NB4 (cell line): ENCODE results near the gene KRT39.

Experiments
- DNase-seq: peaks from one replicate; pipeline ENCODE4 v3.0.0; 2010; ENCODE audit warnings: low read depth
- H3K4me3 ChIP-seq: one replicate; pipeline ENCODE4 v1.5.1; 2011; ENCODE audit warnings: mild to moderate bottlenecking, low read depth, low read length, moderate library complexity
- MYC ChIP-seq: IDR thresholded peaks from 2 replicates; pipeline ENCODE4 v1.6.1; 2011; ENCODE audit warnings: low read depth, low read length
- POLR2A ChIP-seq: IDR thresholded peaks from 2 replicates; pipeline ENCODE4 v1.6.1; 2011; ENCODE audit warnings: mild to moderate bottlenecking; ENCODE audit not compliant: insufficient read length; ENCODE audit errors: extremely low read depth
- TF ChIP-seq, protein P1 (sequence below): IDR thresholded peaks from one replicate; pipeline ENCODE4 v1.5.1; 2012; ENCODE audit warnings: low read depth, low read length
- TF ChIP-seq, protein P2 (sequence below): IDR thresholded peaks from 2 replicates; pipeline ENCODE4 v1.6.1; 2011; ENCODE audit warnings: low read depth, low read length

Gene KRT39

DNA sequence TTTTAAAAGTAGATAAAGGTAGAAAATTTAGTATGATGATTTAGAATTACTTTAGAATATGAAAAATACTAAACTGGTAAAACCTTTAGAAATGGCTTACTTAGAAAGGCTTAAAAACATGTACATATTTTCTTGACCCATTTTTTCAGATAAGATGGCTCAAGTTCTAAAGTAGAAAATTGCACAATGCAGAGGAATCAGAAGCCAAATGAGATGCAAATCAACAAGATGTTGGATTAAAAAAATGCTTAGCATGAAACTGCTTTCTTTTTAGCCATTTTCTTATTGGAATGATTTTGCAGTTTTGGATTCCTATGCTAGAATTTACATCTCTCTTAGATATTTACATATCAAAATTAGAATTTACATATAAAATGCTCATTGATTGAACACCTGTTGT lies 43.7 kb upstream of the KRT39 start:
- no peak overlapping the region for H3K4me3 ChIP-seq
- TF ChIP-seq, protein P1, sequence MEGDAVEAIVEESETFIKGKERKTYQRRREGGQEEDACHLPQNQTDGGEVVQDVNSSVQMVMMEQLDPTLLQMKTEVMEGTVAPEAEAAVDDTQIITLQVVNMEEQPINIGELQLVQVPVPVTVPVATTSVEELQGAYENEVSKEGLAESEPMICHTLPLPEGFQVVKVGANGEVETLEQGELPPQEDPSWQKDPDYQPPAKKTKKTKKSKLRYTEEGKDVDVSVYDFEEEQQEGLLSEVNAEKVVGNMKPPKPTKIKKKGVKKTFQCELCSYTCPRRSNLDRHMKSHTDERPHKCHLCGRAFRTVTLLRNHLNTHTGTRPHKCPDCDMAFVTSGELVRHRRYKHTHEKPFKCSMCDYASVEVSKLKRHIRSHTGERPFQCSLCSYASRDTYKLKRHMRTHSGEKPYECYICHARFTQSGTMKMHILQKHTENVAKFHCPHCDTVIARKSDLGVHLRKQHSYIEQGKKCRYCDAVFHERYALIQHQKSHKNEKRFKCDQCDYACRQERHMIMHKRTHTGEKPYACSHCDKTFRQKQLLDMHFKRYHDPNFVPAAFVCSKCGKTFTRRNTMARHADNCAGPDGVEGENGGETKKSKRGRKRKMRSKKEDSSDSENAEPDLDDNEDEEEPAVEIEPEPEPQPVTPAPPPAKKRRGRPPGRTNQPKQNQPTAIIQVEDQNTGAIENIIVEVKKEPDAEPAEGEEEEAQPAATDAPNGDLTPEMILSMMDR = no peak
- TF ChIP-seq, protein P2, sequence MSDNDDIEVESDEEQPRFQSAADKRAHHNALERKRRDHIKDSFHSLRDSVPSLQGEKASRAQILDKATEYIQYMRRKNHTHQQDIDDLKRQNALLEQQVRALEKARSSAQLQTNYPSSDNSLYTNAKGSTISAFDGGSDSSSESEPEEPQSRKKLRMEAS = no peak
- no peak for TF ChIP-seq POLR2A
- no peak for TF ChIP-seq MYC
- DNase-seq = no peak

DNA sequence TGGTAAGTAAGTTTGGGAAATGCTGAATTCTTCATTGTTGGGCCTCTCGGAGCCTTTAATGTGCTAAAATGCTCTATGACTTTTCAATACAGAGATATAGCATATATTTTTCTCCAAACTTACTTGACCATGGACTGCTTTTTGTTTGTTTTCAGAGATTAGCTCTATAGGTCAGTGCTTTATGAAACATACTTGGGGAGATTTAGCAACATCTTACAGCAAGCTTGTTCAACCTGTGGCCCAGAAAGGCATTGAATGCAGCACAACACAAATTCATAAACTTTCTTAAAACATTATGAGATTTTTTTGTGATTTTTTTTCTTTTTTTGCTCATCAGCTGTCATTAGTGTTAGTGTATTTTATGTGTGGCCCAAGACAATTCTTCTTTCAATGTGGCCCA lies 43.2 kb upstream of the KRT39 start:
- TF ChIP-seq, protein P1 = no peak
- TF ChIP-seq MYC = no peak
- TF ChIP-seq, protein P2 = no peak
- no peak for DNase-seq

DNA sequence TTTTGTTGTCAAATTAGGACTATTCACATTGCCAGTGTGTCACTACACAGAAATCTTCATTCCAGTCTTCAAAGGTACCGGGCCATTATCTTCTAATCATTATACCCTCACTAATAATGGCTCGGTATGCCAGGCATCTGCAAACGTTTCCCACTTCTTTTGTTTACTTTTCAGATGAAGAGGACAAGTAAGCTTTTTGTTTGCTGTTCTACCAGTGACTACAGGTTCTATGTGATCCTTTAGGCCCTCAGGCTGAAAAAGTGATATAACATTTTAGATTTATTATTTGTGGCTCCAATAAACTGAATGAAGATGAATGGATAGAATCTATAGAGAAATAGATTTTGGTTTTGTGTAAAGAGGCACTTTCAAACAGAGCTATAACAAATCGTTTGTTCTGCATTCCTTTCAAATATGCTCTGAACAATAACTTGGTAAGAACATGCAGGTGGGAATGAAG lies 42.6 kb upstream of the KRT39 start:
- H3K4me3 ChIP-seq = no peak overlapping the region
- DNase-seq = no peak
- TF ChIP-seq, protein P2 = no peak
- TF ChIP-seq POLR2A (no peak), MYC (no peak)
- TF ChIP-seq, protein P1 = no peak

More for the DNA sequence above, 43.2 kb upstream of the KRT39 start:
- H3K4me3 ChIP-seq = no peak overlapping the region

DNA sequence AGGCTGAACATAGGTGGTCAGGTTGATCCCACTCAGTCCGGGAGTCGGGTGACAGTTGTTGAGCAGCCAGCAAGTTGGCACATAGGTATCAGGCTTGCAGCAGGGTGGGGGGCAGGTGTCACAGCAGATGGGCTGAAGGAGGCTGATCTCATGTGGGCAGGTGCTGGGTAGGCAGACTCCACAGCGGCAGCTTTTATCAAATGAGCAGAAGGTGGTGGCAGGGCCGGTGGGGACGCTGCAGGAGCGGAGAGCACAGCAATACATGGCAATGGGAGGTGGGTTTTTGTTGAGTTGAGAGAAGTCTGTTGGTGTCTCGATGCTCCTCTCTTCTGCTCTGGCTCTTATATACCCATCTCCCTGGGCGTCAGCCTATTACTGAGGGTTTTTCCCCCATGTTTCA lies 42.1 kb upstream of the KRT39 start, which contains the start of gene KRTAP3-1:
KRTAP3-1 (minus strand) TSS at position 318 of the 400 bp plus-strand sequence; CDS start at position 264, 54 bp downstream.
- TF ChIP-seq POLR2A (no peak), MYC (no peak)
- TF ChIP-seq, protein P1 = no peak
- TF ChIP-seq, protein P2 = no peak
- DNase-seq = no peak
- H3K4me3 ChIP-seq = no peak within 1 kb of the TSS

DNA sequence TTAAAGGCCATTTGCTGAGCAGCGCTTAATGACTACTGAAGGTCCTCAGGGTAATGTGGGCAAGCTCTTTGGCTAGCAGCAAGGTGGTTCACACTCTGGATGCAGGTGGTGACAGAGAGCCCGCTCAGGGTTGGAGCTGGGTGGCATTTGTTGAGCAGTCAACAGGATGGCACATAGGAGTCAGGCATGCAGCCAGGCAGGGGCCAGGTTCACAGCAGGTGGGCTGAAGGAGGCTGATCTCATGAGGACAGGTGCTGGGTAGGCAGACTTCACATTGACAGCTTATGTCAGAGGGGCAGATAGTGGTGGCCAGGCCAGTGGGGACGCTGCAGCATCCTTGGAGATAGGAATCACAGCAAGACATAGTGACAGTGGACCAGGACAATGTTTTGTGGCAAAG lies 37.6 kb upstream of the KRT39 start:
- TF ChIP-seq, protein P1 = no peak
- TF ChIP-seq, protein P2 = no peak
- TF ChIP-seq MYC (no peak), POLR2A (no peak)
- H3K4me3 ChIP-seq = no peak overlapping the region
- DNase-seq = no peak
